ENCODE measurements around the gene AK4.

The AK4 gene

DNA sequence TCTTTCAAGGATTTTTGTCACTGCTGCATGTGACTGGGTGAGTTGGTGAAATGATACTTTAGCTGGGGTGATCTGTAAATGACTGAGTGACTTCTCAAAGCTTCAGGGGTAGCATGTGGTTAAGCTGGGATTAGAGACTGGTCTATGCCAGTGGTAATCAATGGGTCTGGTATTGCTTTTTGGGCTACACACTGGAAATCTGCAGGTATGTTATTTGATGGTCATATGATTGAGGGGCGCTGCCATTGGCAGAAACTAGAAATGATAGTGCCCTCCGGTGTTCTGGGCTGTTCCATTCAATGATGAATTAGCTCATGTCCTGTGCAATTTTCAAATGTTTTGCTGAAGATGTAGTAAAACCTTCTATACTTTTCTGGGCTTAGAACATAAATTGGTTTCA is 121.6 kb downstream of the AK4 start:
- in situ Hi-C loops (cut with MboI; ENCODE audit: low sequenced_read_pairs) = no loop called here

DNA sequence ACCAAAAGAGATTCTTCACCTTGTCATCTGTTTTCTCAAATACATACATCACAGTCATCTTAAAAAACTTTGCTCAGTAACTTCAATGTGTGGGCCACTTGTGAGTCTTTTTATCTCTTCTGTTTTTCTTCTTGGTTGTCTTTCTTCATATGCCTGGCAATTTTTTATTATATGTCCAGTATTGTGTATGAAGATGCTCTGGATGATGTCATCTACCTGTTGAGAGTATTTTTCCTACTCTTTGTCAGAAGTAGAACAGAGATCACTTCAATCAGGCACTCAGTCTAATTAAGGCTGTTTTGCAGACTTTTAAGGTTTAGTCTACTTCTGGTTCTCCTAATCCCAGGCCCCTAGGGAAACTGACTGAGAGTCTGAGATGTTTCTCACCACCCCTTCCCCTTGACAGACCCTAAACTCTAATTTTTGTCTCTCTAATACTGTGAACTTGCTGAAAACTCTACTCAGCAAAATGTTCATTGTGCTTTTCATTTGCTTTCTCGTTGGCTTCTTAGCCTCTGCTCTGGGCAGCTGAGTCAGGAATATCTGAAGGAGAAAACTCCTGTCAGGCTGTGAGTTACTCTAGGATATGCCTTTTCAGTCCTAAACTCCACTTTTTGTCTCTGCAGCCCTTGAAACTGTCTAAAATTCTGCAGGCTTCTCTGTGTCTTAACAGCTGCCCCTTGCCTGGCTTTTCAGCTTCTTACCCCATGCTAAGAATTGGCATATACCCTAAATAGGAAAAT is 128.4 kb downstream of the AK4 start:
- in situ Hi-C loops (cut with MboI; ENCODE audit: low sequenced_read_pairs) = no loop called here

DNA sequence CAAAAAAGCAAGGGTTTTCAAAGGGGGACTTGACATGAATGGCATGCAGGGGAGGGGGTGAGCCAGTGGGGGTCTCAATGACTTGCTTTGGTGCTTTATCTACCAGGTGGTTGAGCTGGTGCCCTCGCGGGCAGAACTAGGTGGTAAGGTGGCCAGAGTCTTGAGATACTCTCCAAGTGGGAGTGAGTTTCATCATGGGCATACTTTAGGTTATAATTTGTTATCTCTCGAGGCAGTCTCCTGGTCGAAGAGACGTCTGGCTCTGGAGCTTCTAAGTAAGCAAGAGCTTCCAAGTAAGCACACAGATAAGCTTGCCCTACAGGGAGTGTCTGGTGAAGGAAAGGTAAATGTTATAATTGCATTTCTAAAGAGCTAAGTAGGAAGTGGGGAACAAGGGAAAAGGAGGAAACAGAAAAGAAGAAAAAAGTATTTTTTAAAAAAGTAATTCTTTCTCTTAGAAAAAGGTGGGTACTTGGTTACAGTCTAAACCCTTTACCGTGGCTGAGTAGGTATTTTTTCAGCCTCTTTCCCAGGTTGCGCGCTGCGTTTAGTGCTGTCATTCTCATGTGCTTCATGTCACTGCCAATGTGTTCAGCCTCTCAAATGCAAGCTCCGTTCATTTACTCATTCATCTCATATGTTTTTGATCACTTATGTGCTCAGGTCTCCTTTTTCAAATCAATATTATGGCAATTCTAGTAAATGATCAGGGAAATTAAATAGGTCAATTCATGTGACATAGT is 129.8 kb downstream of the AK4 start:
- in situ Hi-C loops (cut with MboI; ENCODE audit: low sequenced_read_pairs) = no loop called here

DNA sequence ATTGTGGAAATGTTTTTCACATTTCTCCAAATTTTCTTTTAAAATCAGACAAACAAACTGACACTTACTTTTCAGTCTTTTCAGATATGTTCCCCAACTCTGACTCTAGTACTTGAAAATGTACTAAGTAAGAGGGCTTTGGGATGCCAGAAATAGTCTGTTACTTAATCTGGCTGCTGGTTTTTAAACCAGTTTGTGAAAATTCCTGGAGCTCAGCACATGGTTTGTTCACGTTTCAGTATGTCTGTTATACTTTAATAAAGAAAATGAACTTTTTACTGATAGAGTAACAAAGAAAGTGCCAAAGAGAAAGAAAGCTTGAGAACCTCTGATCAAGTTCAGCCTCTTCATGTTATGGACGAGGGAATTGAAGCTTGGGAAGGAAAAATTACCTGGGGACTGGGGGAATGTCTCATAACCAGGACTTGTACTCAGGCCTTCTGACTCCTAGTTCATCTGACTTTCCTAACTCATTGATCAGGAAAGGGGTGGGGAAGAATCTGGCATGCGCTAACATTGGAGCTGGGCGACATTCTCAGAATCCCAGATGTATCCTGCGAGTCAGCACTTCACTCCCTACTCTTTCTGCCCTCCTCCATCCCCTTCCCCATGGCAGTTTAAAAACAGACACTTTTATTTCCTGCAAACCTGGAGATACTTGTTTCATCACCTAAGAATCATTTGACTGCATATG is 130.5 kb downstream of the AK4 start:
- in situ Hi-C loops (cut with MboI; ENCODE audit: low sequenced_read_pairs) = no loop called here

DNA sequence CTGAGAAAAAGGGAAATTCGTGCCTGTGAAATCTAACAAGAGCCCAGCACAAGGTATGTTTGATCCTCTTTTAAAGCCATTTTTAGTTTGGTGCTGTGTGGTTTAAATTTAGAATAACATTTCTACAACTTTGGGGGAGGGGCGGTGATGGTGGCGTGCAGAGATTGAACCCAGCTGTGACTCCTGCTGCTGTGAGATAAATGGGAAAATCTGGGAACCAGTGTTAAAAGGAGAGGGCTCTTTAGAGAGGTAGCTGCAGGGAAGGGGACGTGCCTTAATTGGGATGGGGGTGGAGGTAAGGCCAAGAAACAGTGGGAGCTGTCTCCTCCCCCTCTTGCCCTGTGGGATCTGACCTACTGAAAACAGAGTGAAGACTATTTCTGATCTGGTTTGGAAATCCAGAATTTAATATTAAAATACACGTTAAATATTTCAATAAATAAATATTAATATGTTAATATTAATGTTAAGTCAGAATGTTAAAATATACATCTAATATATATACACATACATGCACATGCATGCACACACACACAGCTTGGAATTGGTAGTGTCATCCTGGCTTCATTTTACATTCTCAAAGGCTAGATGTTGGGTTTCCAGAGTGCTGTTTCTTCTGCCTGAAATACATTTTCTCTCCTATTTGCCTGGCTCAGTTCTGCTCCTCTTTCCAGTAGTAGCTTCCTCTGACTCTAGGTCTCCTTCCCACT is 131.2 kb downstream of the AK4 start:
- in situ Hi-C loops (cut with MboI; ENCODE audit: low sequenced_read_pairs) = no loop called here

All from hTERT RPE-1 (cell line).